Spinal cord (tissue), 10 donors: ENCODE data around the gene TNFAIP3. TPM values are rescaled to one million over a fixed set of nuclear protein-coding genes. Genes with fewer than 3 reads are reported as not detected.

Source experiments
- DNase-seq, 6 donors: peaks; one replicate each; pipeline versions ENCODE4 v3.0.0 to v3.0.0-alpha.2; 2013 to 2015; ENCODE audit warnings: low spot score in 6 of 6, low read depth in 4 of 6
- H3K27ac ChIP-seq: one replicate; pipeline ENCODE4 v1.5.1; 2013; ENCODE audit warnings: low read depth, low read length, control low read depth
- H3K27me3 ChIP-seq: one replicate; pipeline ENCODE4 v1.6.1; 2013; ENCODE audit warnings: low read length; ENCODE audit not compliant: control insufficient read depth, insufficient read depth
- H3K36me3 ChIP-seq: one replicate; pipeline ENCODE4 v1.6.1; 2013; ENCODE audit warnings: low read length; ENCODE audit not compliant: control insufficient read depth, insufficient read depth
- H3K4me1 ChIP-seq: one replicate; pipeline ENCODE4 v1.6.1; 2013; ENCODE audit warnings: low read length; ENCODE audit not compliant: control insufficient read depth, insufficient read depth
- H3K4me3 ChIP-seq: one replicate; pipeline ENCODE4 v1.5.1; 2013; ENCODE audit warnings: low read depth, low read length, control low read depth
- H3K9me3 ChIP-seq: one replicate; pipeline ENCODE4 v1.6.1; 2013; ENCODE audit warnings: low read length; ENCODE audit not compliant: control insufficient read depth, insufficient read depth
- WGBS: methylation state at CpG from one replicate; pipeline ENCODE4 v1.1.5; 2013; ENCODE audit warnings: missing lambda C conversion rate; ENCODE audit not compliant: insufficient coverage; 5-methylcytosine and 5-hydroxymethylcytosine counted together
- polyA plus RNA-seq, 2 donors: library from polyadenylated mRNA; unstranded; fragments of 120-200 nt; gene quantifications; one replicate each; pipeline ENCODE4 v1.2.1, GENCODE V29; 2013; ENCODE audit not compliant: insufficient read length in 2 of 2
- total RNA-seq, 2 donors: library from RNA; depleted of rRNA in 1 of 2; stranded (reverse); fragments of 120-200 nt in 1 of 2; fragments of >200 nt in 1 of 2; gene quantifications; one replicate each; pipeline versions ENCODE4 v1.2.3 to v1.2.4, GENCODE V29; 2013 to 2014
- donor health status: healthy.

TNFAIP3 gene
- total and polyA plus RNA-seq, 4 donors, result 4.5 to 10.0 (median 5.0) TPM

DNA sequence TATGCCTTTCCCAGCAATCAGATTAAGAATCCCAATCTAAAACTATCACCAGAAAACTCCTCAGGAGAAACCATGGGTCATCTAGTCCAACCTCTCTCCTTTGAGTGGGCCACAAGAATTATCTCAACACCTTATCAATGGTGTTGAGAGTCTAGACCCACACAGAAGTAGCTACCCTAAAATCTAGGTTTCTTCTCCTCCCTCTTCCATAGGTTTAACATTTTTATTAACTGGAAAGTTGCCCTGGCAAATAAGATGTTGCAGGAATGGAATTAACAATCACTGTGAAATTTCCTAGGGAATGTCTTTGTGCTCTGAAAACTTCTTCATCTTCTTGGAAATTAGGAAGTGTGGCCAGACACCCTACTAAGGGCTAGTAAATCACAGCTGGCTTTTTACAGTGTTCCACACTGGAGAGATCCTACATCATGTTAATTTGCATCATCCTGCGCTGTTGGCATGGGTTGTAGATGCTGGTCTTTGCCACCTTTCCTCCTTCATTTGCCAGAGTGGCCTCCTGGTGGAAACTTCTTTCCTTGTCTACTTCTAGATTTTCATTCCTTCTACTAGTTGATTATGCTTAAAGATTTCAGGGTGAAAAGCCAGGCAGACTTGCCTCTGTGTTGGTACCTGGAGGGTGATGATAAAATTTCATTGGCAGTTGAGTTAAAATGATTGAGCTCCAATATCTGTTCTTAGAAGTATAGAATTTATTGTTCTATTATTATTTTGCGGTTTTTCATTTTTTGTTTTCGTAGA, 2.7 kb downstream of the TNFAIP3 start:
- Histone ChIP-seq H3K4me1 (peaks cover 17% of the 10 kb centered on the region), H3K36me3 (peaks cover under 1% of the 10 kb centered on the region), H3K4me3 (no peak overlapping the region), H3K27me3 (peaks cover 3% of the 10 kb centered on the region), H3K27ac (no peak overlapping the region), H3K9me3 (no peaks in the 10 kb centered on the region)
- no CpG with 5 or more reads among the region's 3 CpGs for WGBS
- no peak for DNase-seq

DNA sequence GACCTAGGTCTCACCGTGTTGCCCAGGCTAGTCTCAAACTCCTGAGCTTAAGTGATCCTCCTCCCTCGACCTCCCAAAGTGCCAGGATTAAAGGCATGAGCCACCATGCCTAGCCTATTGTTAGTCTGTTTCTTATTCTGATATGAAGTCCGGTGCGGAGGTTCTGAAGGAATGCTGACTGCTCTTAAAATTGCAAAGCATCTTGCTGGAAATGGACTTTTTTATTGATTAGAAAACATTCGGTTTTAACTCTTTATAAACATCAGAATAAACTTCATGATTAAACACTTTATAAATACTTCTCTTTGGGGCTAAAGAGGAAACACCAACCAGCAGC, 3.2 kb downstream of the TNFAIP3 start:
- no peaks in the 10 kb centered on the region for H3K9me3 ChIP-seq
- DNase-seq, result no peak
- H3K36me3 ChIP-seq, result peaks cover 3% of the 10 kb centered on the region
- H3K4me3 ChIP-seq, result no peak overlapping the region
- WGBS, result no CpG with 5 or more reads among the region's 5 CpGs
- H3K27ac ChIP-seq, result no peak overlapping the region
- H3K4me1 ChIP-seq, result peaks cover 17% of the 10 kb centered on the region
- peaks cover 3% of the 10 kb centered on the region for H3K27me3 ChIP-seq

DNA sequence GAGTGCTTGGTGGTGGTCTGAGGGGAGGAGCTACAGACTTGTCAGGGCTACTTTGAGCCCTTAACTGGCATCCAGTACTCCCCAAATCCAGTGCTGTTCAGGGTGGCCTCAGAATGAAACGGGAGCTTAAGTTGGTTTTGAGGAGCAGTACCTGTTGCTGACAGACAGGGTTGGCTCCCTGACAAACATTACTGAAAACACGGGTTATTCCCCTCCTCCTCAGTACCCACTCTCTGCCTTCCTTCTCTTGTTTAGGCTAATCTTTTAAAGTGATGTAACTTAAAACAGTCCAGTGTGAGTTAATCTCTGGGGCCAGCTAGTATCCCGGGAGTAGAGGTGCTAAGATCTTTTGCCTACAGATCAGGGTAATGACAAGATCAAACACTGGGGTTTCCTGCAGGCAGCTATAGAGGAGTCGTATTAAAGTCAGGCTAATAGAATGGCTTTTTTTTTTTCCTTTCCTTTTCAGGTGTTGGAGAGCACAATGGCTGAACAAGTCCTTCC, 3.7 kb downstream of the TNFAIP3 start:
- H3K9me3 ChIP-seq, result no peaks in the 10 kb centered on the region
- peaks cover 3% of the 10 kb centered on the region for H3K27me3 ChIP-seq
- no peak for DNase-seq
- no peak overlapping the region for H3K4me3 ChIP-seq
- peaks cover 17% of the 10 kb centered on the region for H3K4me1 ChIP-seq
- whole genome bisulfite sequencing, result no CpG with 5 or more reads among the region's 4 CpGs
- H3K36me3 ChIP-seq, result peaks cover 3% of the 10 kb centered on the region
- H3K27ac ChIP-seq, result no peak overlapping the region

DNA sequence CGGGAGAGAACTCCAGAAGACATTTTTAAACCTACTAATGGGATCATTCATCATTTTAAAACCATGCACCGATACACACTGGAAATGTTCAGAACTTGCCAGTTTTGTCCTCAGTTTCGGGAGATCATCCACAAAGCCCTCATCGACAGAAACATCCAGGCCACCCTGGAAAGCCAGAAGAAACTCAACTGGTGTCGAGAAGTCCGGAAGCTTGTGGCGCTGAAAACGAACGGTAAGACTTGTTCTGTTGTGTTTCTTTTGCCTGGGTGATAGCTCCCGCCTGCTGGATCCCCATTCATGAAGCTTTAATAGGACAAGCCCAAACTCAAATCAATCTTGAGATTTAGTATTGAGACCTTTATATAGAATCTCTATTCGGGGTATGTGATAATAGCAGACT, 4.2 kb downstream of the TNFAIP3 start:
- DNase-seq, result no peak
- WGBS, result 100% methylated on average over 3 of the region's 11 CpGs
- Histone ChIP-seq H3K27ac (no peak overlapping the region), H3K4me3 (no peak overlapping the region), H3K36me3 (peaks cover 3% of the 10 kb centered on the region), H3K27me3 (peaks cover 3% of the 10 kb centered on the region), H3K9me3 (no peaks in the 10 kb centered on the region), H3K4me1 (peaks cover 13% of the 10 kb centered on the region)

DNA sequence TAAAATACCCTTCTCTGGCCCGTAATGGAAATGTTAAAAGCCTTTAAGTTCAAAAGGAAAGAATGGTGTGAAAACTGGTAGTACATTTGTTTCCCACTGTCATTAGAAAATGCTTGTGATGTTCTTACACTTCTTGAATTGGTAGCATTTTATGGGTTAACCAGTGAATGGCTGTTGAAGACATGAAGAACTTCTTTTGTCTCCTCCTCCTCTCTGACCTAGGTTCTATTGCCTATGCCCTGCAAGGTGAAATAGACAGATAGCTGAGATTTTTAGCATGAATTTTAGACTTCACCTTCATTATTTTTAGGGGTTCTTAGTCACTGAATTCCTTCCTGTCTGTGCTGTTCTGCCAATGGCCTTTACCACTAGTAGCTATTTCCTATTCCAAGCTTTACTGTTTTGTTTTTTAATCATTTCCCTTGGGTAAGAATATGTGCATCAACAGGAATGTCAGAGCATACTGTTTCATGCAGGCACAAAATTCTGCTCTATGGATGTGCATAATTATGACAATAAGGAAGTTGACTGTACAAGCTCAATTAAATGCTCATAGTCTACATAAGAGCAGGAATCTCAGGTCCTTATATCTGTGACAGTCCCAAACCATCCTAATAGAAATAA, 4.9 kb downstream of the TNFAIP3 start:
- H3K9me3 ChIP-seq, result no peaks in the 10 kb centered on the region
- peaks cover 9% of the 10 kb centered on the region for H3K4me1 ChIP-seq
- WGBS, result no CpG with 5 or more reads among the region's 1 CpG
- peaks cover 3% of the 10 kb centered on the region for H3K27me3 ChIP-seq
- no peak overlapping the region for H3K4me3 ChIP-seq
- DNase-seq, result no peak
- H3K36me3 ChIP-seq, result peaks cover 3% of the 10 kb centered on the region
- H3K27ac ChIP-seq, result no peak overlapping the region

DNA sequence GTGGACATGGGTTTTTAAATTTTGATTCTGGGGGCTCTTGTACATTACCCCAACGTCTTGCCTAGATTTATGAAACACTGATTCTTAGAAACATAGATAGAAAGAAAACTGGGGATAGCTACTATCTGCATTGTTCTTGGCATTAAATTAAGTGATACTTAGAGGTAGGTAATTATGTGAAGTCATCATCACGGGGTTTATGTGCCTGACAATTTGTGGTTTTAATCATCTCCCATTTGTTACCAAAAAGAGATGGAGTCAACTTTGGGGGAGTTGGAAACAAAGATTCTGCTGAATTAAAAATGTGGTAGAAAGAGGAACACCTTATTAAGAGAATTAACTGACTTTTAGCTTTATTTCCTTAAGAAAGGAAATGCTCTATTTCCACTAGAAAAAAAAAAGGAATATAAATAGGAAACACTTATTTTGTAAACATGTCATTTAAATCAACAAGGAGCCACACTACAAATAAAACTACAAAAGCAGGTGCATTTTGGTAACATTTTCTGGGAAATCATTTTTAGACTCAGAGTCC, 5.6 kb downstream of the TNFAIP3 start:
- Histone ChIP-seq H3K4me1 (peaks cover 5% of the 10 kb centered on the region), H3K4me3 (no peak overlapping the region), H3K27ac (no peak overlapping the region), H3K27me3 (peaks cover 3% of the 10 kb centered on the region), H3K9me3 (no peaks in the 10 kb centered on the region), H3K36me3 (peaks cover 3% of the 10 kb centered on the region)
- no CpG with 5 or more reads among the region's 2 CpGs for WGBS
- no peak for DNase-seq

DNA sequence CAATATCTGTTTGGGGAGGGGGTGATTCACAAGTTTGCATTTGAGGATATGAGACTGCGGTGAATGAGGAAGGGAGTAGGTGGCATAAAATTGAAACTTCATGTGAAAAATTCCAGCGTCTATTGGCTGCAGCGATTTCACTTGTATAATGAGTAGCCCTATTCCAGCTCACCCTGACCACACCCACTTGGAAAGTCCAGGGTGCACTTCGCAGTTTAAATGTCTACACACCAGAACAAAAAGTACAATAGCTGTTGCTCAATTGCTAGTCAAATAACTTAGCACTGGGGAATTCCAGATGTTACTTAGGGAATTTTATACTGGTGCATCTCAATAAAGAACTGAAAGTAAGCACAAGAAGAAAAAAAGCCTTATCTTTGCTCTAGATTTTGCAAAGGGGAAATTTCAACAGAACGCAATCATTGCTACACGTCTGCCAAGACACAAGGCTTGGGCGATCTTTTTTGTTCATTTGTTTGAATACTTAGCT, 6.3 kb downstream of the TNFAIP3 start:
- no peak for DNase-seq
- no peak overlapping the region for H3K27ac ChIP-seq

DNA sequence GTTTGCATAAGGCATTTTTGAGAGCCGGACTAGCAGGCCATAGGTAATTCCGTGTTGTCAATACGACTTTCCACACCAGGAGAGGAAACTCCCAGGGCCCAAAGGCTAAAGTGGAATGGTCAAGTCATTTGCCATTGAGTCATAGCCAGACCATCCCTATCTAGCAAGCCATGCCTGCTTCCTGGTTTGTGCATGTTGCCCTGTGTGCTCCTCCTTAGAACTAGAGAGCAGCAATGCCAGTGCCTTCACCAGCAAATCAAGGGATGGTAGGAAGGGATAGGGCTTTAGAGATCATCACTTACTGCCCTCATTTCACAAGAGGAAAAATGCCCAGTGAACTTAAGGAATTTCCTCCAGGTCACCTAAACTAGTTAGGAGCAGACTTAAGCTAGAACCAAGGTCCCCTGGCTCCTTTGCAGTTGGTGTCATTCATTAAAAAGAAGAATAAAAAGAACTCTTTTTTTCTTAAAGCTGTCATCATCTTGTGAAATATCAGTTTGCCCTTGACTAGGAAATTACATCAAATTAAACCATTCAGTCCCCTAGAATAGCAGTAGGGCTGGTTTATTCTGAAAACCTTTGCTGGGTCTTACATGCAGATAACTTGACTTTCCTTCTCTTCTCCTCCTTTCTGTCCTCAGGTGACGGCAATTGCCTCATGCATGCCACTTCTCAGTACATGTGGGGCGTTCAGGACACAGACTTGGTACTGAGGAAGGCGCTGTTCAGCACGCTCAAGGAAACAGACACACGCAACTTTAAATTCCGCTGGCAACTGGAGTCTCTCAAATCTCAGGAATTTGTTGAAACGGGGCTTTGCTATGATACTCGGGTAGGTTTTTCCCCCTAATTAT, 7.4 kb downstream of the TNFAIP3 start:
- Histone ChIP-seq H3K36me3 (peaks cover 14% of the 10 kb centered on the region), H3K9me3 (no peaks in the 10 kb centered on the region), H3K27ac (no peak overlapping the region), H3K27me3 (no peaks in the 10 kb centered on the region), H3K4me1 (peaks cover 9% of the 10 kb centered on the region), H3K4me3 (no peak overlapping the region)
- 95% methylated on average over 10 of the region's 11 CpGs for WGBS
- no peak for DNase-seq

More for the DNA sequence above, 6.3 kb downstream of the TNFAIP3 start:
- Histone ChIP-seq H3K36me3 (peaks cover 4% of the 10 kb centered on the region), H3K27me3 (no peaks in the 10 kb centered on the region), H3K4me1 (no peaks in the 10 kb centered on the region), H3K9me3 (no peaks in the 10 kb centered on the region), H3K4me3 (no peak overlapping the region)
- WGBS, result 100% methylated on average over 1 of the region's 7 CpGs

DNA sequence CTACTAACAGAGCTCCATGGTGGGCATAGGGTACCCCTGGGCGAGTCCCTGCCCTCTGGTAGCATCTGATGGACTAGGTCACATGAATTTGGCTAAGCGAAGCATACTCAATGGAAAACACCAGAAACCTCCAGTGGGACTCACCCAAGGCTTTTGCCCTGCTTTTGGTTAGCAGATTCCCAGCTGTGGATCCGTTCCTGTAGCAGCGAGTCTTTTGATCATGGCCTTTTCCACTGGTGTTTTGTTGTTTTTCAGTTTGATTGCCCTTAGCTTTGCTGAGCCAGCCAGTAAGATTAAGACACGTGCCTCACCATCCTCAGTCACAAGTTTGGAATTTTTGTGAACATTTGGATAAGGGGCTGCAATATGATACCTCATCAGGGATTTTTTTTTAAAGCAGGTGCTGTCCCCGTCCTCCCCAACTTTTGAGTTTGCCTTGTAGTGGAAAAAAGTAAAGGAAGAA, 8.0 kb downstream of the TNFAIP3 start:
- peaks cover 9% of the 10 kb centered on the region for H3K4me1 ChIP-seq
- peaks cover 17% of the 10 kb centered on the region for H3K36me3 ChIP-seq
- H3K9me3 ChIP-seq, result no peaks in the 10 kb centered on the region
- DNase-seq, result no peak
- no peak overlapping the region for H3K27ac ChIP-seq
- WGBS, result 91% methylated on average over 5 of the region's 6 CpGs
- no peaks in the 10 kb centered on the region for H3K27me3 ChIP-seq
- no peak overlapping the region for H3K4me3 ChIP-seq
